ENCODE results near the gene PBX1.

DNA sequence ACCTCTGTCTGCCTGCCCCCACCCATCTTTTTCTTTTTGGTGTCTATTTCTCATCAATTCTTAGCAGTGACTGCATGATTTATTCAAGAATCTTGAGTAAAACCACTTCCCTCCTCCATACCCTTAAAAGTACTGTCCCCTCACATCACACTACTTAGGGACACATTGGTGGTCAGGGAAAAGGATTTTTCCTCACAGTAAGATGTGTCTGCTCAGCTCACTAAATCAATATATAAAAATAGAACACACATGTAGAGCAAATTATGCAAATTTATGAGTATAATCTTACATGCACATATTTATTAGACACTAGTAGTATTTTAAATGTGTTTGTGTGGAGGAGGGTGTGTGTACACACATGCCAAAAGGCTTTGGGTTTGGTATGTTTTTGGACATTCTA lies 202.0 kb downstream of the PBX1 start:
- TF ChIP-seq, protein P1, sequence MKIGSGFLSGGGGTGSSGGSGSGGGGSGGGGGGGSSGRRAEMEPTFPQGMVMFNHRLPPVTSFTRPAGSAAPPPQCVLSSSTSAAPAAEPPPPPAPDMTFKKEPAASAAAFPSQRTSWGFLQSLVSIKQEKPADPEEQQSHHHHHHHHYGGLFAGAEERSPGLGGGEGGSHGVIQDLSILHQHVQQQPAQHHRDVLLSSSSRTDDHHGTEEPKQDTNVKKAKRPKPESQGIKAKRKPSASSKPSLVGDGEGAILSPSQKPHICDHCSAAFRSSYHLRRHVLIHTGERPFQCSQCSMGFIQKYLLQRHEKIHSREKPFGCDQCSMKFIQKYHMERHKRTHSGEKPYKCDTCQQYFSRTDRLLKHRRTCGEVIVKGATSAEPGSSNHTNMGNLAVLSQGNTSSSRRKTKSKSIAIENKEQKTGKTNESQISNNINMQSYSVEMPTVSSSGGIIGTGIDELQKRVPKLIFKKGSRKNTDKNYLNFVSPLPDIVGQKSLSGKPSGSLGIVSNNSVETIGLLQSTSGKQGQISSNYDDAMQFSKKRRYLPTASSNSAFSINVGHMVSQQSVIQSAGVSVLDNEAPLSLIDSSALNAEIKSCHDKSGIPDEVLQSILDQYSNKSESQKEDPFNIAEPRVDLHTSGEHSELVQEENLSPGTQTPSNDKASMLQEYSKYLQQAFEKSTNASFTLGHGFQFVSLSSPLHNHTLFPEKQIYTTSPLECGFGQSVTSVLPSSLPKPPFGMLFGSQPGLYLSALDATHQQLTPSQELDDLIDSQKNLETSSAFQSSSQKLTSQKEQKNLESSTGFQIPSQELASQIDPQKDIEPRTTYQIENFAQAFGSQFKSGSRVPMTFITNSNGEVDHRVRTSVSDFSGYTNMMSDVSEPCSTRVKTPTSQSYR (CRISPR knock-in tag; IDR thresholded peaks at IDR 0.05), result no peak
- TF ChIP-seq, protein P2, sequence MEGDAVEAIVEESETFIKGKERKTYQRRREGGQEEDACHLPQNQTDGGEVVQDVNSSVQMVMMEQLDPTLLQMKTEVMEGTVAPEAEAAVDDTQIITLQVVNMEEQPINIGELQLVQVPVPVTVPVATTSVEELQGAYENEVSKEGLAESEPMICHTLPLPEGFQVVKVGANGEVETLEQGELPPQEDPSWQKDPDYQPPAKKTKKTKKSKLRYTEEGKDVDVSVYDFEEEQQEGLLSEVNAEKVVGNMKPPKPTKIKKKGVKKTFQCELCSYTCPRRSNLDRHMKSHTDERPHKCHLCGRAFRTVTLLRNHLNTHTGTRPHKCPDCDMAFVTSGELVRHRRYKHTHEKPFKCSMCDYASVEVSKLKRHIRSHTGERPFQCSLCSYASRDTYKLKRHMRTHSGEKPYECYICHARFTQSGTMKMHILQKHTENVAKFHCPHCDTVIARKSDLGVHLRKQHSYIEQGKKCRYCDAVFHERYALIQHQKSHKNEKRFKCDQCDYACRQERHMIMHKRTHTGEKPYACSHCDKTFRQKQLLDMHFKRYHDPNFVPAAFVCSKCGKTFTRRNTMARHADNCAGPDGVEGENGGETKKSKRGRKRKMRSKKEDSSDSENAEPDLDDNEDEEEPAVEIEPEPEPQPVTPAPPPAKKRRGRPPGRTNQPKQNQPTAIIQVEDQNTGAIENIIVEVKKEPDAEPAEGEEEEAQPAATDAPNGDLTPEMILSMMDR (IDR thresholded peaks at IDR 0.05), result no peak
- TF ChIP-seq, protein P3, sequence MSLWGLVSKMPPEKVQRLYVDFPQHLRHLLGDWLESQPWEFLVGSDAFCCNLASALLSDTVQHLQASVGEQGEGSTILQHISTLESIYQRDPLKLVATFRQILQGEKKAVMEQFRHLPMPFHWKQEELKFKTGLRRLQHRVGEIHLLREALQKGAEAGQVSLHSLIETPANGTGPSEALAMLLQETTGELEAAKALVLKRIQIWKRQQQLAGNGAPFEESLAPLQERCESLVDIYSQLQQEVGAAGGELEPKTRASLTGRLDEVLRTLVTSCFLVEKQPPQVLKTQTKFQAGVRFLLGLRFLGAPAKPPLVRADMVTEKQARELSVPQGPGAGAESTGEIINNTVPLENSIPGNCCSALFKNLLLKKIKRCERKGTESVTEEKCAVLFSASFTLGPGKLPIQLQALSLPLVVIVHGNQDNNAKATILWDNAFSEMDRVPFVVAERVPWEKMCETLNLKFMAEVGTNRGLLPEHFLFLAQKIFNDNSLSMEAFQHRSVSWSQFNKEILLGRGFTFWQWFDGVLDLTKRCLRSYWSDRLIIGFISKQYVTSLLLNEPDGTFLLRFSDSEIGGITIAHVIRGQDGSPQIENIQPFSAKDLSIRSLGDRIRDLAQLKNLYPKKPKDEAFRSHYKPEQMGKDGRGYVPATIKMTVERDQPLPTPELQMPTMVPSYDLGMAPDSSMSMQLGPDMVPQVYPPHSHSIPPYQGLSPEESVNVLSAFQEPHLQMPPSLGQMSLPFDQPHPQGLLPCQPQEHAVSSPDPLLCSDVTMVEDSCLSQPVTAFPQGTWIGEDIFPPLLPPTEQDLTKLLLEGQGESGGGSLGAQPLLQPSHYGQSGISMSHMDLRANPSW (CRISPR knock-in tag; conservative IDR thresholded peaks at IDR 0.05; ENCODE audit: low read depth), result no peak
- TF ChIP-seq NR3C1 (CRISPR knock-in tag; conservative IDR thresholded peaks at IDR 0.05; ENCODE audit: low read depth), result no peak
- no peak for TF ChIP-seq NFYB (CRISPR knock-in tag; conservative IDR thresholded peaks at IDR 0.05; ENCODE audit: low read depth)
- TF ChIP-seq, protein P4, sequence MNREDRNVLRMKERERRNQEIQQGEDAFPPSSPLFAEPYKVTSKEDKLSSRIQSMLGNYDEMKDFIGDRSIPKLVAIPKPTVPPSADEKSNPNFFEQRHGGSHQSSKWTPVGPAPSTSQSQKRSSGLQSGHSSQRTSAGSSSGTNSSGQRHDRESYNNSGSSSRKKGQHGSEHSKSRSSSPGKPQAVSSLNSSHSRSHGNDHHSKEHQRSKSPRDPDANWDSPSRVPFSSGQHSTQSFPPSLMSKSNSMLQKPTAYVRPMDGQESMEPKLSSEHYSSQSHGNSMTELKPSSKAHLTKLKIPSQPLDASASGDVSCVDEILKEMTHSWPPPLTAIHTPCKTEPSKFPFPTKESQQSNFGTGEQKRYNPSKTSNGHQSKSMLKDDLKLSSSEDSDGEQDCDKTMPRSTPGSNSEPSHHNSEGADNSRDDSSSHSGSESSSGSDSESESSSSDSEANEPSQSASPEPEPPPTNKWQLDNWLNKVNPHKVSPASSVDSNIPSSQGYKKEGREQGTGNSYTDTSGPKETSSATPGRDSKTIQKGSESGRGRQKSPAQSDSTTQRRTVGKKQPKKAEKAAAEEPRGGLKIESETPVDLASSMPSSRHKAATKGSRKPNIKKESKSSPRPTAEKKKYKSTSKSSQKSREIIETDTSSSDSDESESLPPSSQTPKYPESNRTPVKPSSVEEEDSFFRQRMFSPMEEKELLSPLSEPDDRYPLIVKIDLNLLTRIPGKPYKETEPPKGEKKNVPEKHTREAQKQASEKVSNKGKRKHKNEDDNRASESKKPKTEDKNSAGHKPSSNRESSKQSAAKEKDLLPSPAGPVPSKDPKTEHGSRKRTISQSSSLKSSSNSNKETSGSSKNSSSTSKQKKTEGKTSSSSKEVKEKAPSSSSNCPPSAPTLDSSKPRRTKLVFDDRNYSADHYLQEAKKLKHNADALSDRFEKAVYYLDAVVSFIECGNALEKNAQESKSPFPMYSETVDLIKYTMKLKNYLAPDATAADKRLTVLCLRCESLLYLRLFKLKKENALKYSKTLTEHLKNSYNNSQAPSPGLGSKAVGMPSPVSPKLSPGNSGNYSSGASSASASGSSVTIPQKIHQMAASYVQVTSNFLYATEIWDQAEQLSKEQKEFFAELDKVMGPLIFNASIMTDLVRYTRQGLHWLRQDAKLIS (CRISPR knock-in tag; IDR thresholded peaks at IDR 0.05; ENCODE audit: borderline replicate concordance), result no peak
- TF ChIP-seq, protein P5, sequence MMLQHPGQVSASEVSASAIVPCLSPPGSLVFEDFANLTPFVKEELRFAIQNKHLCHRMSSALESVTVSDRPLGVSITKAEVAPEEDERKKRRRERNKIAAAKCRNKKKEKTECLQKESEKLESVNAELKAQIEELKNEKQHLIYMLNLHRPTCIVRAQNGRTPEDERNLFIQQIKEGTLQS (CRISPR knock-in tag; conservative IDR thresholded peaks at IDR 0.05), result no peak
